Measurements from ENCODE around the gene DKKL1. TPM values are rescaled to one million over a fixed set of nuclear protein-coding genes. Genes with fewer than 3 reads are reported as not detected.

Gene DKKL1
- total and polyA plus RNA-seq, 2 of the 4 experiments (the other 2 are of a cell fraction) = 0.67 TPM; not detected in 1

DNA sequence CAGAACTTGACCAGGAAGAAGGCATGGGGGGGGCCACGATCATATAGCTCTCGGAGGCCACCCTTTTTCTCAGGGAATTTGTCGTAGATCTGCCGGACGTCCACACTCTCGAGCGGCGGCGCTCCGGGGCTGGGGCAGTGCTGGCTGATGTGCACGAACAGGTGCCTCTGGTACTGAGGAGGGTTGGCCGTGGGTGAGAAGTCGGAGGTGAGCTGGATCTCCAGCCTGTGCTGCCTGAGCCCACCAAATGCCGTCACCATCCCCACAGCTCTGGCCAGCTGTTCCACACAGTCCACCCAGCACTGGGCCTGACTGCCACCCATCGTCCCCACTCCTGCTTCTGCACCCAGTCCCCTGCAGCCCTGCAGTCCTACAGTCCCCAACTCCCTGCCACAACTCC, 16.5 kb upstream of the DKKL1 start:
- no peak overlapping the region for H2AFZ ChIP-seq (replicated peaks; ENCODE audit: low read length, poor library complexity)
- peaks cover 0 to 25% of the 10 kb centered on the region in 2 experiments; a peak in 3 of 4 replicates for H3K79me1 ChIP-seq (ENCODE audit: low read depth in 1 of 2, low read length in 2 of 2)
- in situ Hi-C loops (cut with MboI; ENCODE audit: low sequenced_read_pairs) (no loop called here), dilution Hi-C loops (cut with HindIII; ENCODE audit: low sequenced_read_pairs, unreplicated experiment) (no loop called here), intact Hi-C loops (cut with micrococcal nuclease) (no loop called here)
- H4K20me1 ChIP-seq (ENCODE audit: insufficient read depth, low read length) = peaks cover 13% of the 10 kb centered on the region
- no peak overlapping the region for H2BK120ac ChIP-seq (ENCODE audit: low read depth, low read length)
- H2BK15ac ChIP-seq (ENCODE audit: low read depth, low read length) = no peak overlapping the region
- no peak overlapping the region for H3K4me3 ChIP-seq (ENCODE audit: insufficient read depth, low read depth, low read length)
- no peaks in the 10 kb centered on the region for H3K4me1 ChIP-seq (ENCODE audit: control insufficient read depth, insufficient read depth, low read length)
- BruUV-seq (replicated peaks) = no TSS peak
- TF ChIP-seq MAFK (IDR thresholded peaks at IDR 0.05; ENCODE audit: low read depth, low read length) (no peak), MAZ (IDR thresholded peaks at IDR 0.05; ENCODE audit: borderline replicate concordance, low read depth, low read length) (no peak), FOS (IDR thresholded peaks at IDR 0.05; ENCODE audit: low read depth, low read length) (no peak), SMC3 (IDR thresholded peaks at IDR 0.05; ENCODE audit: low read depth, low read length) (no peak), NFE2L2 (IDR thresholded peaks at IDR 0.05; ENCODE audit: low read depth, low read length) (no peak), RFX5 (IDR thresholded peaks at IDR 0.05; ENCODE audit: low read depth, low read length) (no peak), MXI1 (IDR thresholded peaks at IDR 0.05; ENCODE audit: borderline replicate concordance, low read depth, low read length) (no peak), BHLHE40 (IDR thresholded peaks at IDR 0.05; ENCODE audit: low read depth, low read length) (no peak), RCOR1 (IDR thresholded peaks at IDR 0.05; ENCODE audit: insufficient replicate concordance, low read length) (no peak), RAD21 (IDR thresholded peaks at IDR 0.05; ENCODE audit: low read length) (no peak), CHD1 (IDR thresholded peaks at IDR 0.05; ENCODE audit: low read depth, low read length) (no peak), CEBPB (IDR thresholded peaks at IDR 0.05; ENCODE audit: low read depth, low read length) (no peak), POLR2A (IDR thresholded peaks at IDR 0.05; ENCODE audit: low read depth, low read length) (no peak)
- TF ChIP-seq, protein P1, sequence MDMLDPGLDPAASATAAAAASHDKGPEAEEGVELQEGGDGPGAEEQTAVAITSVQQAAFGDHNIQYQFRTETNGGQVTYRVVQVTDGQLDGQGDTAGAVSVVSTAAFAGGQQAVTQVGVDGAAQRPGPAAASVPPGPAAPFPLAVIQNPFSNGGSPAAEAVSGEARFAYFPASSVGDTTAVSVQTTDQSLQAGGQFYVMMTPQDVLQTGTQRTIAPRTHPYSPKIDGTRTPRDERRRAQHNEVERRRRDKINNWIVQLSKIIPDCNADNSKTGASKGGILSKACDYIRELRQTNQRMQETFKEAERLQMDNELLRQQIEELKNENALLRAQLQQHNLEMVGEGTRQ (IDR thresholded peaks at IDR 0.05; ENCODE audit: low read depth, low read length) = no peak
- TF ChIP-seq, protein P2, sequence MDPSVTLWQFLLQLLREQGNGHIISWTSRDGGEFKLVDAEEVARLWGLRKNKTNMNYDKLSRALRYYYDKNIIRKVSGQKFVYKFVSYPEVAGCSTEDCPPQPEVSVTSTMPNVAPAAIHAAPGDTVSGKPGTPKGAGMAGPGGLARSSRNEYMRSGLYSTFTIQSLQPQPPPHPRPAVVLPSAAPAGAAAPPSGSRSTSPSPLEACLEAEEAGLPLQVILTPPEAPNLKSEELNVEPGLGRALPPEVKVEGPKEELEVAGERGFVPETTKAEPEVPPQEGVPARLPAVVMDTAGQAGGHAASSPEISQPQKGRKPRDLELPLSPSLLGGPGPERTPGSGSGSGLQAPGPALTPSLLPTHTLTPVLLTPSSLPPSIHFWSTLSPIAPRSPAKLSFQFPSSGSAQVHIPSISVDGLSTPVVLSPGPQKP (IDR thresholded peaks at IDR 0.05; ENCODE audit: borderline replicate concordance, low read depth, low read length) = no peak
- TF ChIP-seq, protein P3, sequence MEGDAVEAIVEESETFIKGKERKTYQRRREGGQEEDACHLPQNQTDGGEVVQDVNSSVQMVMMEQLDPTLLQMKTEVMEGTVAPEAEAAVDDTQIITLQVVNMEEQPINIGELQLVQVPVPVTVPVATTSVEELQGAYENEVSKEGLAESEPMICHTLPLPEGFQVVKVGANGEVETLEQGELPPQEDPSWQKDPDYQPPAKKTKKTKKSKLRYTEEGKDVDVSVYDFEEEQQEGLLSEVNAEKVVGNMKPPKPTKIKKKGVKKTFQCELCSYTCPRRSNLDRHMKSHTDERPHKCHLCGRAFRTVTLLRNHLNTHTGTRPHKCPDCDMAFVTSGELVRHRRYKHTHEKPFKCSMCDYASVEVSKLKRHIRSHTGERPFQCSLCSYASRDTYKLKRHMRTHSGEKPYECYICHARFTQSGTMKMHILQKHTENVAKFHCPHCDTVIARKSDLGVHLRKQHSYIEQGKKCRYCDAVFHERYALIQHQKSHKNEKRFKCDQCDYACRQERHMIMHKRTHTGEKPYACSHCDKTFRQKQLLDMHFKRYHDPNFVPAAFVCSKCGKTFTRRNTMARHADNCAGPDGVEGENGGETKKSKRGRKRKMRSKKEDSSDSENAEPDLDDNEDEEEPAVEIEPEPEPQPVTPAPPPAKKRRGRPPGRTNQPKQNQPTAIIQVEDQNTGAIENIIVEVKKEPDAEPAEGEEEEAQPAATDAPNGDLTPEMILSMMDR (conservative IDR thresholded peaks at IDR 0.05; ENCODE audit: low read depth, low read length) = no peak
- no peak overlapping the region for H3K56ac ChIP-seq (ENCODE audit: extremely low read depth, insufficient read depth, low read length)
- H3K4ac ChIP-seq (ENCODE audit: low read depth, low read length) = no peak overlapping the region
- no peak overlapping the region for H3K14ac ChIP-seq (replicated peaks; ENCODE audit: low read depth, low read length)
- no peak overlapping the region for H2AK5ac ChIP-seq (ENCODE audit: low read depth, low read length)
- ATAC-seq (ENCODE audit: low read depth) (no peak), DNase-seq (no peak)
- H4K5ac ChIP-seq (ENCODE audit: low read depth, low read length) = no peak overlapping the region
- H3K9me3 ChIP-seq (ENCODE audit: control insufficient read depth, insufficient read depth, low read length) = no peaks in the 10 kb centered on the region
- H3K9ac ChIP-seq (ENCODE audit: low read depth, low read length) = no peak overlapping the region
- H3K4me2 ChIP-seq (ENCODE audit: low read depth, low read length) = no peak overlapping the region
- peaks cover 79% of the 10 kb centered on the region for H3K36me3 ChIP-seq (ENCODE audit: control insufficient read depth, insufficient read depth, low read length)
- 98% methylated on average over 6 of the region's 15 CpGs; no CpG with 5 or more reads in 1 of the 2 experiments for WGBS, 2 experiments (ENCODE audit: extremely low coverage in 2 of 2, insufficient read length in 1 of 2)
- no peak overlapping the region for H3K18ac ChIP-seq (ENCODE audit: low read depth, low read length)
- H2BK20ac ChIP-seq (ENCODE audit: low read depth, low read length) = no peak overlapping the region
- H2BK5ac ChIP-seq (ENCODE audit: low read depth, low read length, poor library complexity, severe bottlenecking) = no peak overlapping the region
- no peaks in the 10 kb centered on the region for H3K27me3 ChIP-seq (ENCODE audit: control insufficient read depth, insufficient read depth, low read length)
- ChIA-PET POLR2A (ENCODE audit: unreplicated experiment) (no interaction called here), CTCF (no interaction called here)
- H4K8ac ChIP-seq (ENCODE audit: low read depth in 2 of 2, low read length in 2 of 2) = no peak overlapping the region
- H3K27ac ChIP-seq (ENCODE audit: insufficient read depth, low read length) = no peak overlapping the region
- H4K91ac ChIP-seq (ENCODE audit: insufficient read depth, low read depth, low read length) = no peak overlapping the region
- H3K9me1 ChIP-seq (ENCODE audit: insufficient read depth, low read length) = 0 out of 2 replicates have a peak, but pooled peaks cover 6% of the 10 kb centered on the region
- H3K23ac ChIP-seq (ENCODE audit: low read depth, low read length) = no peak overlapping the region
- H2AK9ac ChIP-seq (replicated peaks; ENCODE audit: low read depth, low read length, poor library complexity) = no peak overlapping the region
